ENCODE results near the gene WBP1L. TPM values are rescaled to one million over a fixed set of nuclear protein-coding genes. Genes with fewer than 3 reads are reported as not detected.
A peak's percentile ranks its signal among the peaks of the same experiment; 100 is the strongest.

WBP1L gene
- total and polyA plus RNA-seq, 12 donors, result 14.3 to 33.3 (median 20.7) TPM

GRCh38 chr10:102802920-102803534 lies 59.3 kb downstream of the WBP1L start:
- H3K4me1 ChIP-seq, result peaks cover 31 to 87% (median 57%) of the 10 kb centered on the region in 9 donors
- peak in 1 of 9 donors; percentile 15 for TF ChIP-seq CTCF (IDR thresholded peaks at IDR 0.05)
- H3K4me3 ChIP-seq, result no peak overlapping the region
- intact Hi-C loops (cut with DNase I), result loop anchor here in 1 of 10 donors (5.0 kb wide), 1 partner anchor 51 kb away; no protein-coding TSS in a partner anchor
- 39 to 47% methylated on average over 6 of the region's 6 CpGs for WGBS, 2 donors
- DNase-seq, result peak in 1 of 2 donors; percentile 61
- no peaks in the 10 kb centered on the region for H3K27me3 ChIP-seq
- peaks cover 0 to 4% (median 0%) of the 10 kb centered on the region in 11 donors for H3K9me3 ChIP-seq
- H3K27ac ChIP-seq, result peak overlapping the region; percentile 29 to 95 (median 75)
- peak; percentile 29 to 84 (median 62) for ATAC-seq
- peaks cover 0 to 71% (median 11%) of the 10 kb centered on the region in 9 donors for H3K36me3 ChIP-seq

- Histone ChIP-seq H3K27me3 (no peaks in the 10 kb centered on the region), H3K4me3 (no peak overlapping the region), H3K27ac (peak overlapping the region in 5 of 10 donors; percentile 29 to 95 (median 84)), H3K4me1 (peaks cover 23 to 84% (median 43%) of the 10 kb centered on the region in 9 donors), H3K36me3 (peaks cover 0 to 60% (median 5%) of the 10 kb centered on the region in 9 donors), H3K9me3 (peaks cover 0 to 4% (median 0%) of the 10 kb centered on the region in 11 donors)
- WGBS, 2 donors, result 71 to 74% methylated on average over 2 of the region's 2 CpGs
- intact Hi-C loops (cut with DNase I), result loop anchor here in 2 of 10 donors (5.0 kb wide), 1 partner anchor 52 kb away; no protein-coding TSS in a partner anchor
- no peak for TF ChIP-seq CTCF (IDR thresholded peaks at IDR 0.05)
- no peak for DNase-seq
- ATAC-seq, result no peak
These were observed 60.8 kb downstream of the WBP1L start for GRCh38 chr10:102804382-102805055.

- H3K4me3 ChIP-seq, result no peak overlapping the region
- H3K27me3 ChIP-seq, result no peaks in the 10 kb centered on the region
- H3K27ac ChIP-seq, result peak overlapping the region in 2 of 10 donors; percentile 10 to 44
- TF ChIP-seq CTCF (IDR thresholded peaks at IDR 0.05), result no peak
- peaks cover 0 to 4% (median 0%) of the 10 kb centered on the region in 11 donors for H3K9me3 ChIP-seq
- intact Hi-C loops (cut with DNase I), result loop anchor here in 1 of 10 donors (5.0 kb wide), 1 partner anchor 56 kb away; no protein-coding TSS in a partner anchor
- peaks cover 0 to 72% (median 34%) of the 10 kb centered on the region in 9 donors for H3K36me3 ChIP-seq
- WGBS, 2 donors, result 57 to 67% methylated on average over 4 of the region's 4 CpGs
- H3K4me1 ChIP-seq, result peaks cover 0 to 66% (median 18%) of the 10 kb centered on the region in 9 donors
- no peak for DNase-seq
- ATAC-seq, result peak in 1 of 8 donors; percentile 21
These were observed 64.6 kb downstream of the WBP1L start for GRCh38 chr10:102808380-102808779.

- Histone ChIP-seq H3K27me3 (no peaks in the 10 kb centered on the region), H3K4me1 (peaks cover 16 to 76% (median 40%) of the 10 kb centered on the region in 9 donors), H3K36me3 (peaks cover 0 to 73% (median 40%) of the 10 kb centered on the region in 9 donors), H3K27ac (peak overlapping the region in 3 of 10 donors; percentile 47 to 95 (median 81)), H3K4me3 (no peak overlapping the region), H3K9me3 (no peaks in the 10 kb centered on the region)
- no peak for TF ChIP-seq CTCF (IDR thresholded peaks at IDR 0.05)
- intact Hi-C loops (cut with DNase I), result loop anchor here in 5 of 10 donors (5.0 to 10.0 kb wide), 4 partner anchors 57 to 67 kb away; partner anchors contain the start of gene WBP1L (in 1 of the 5)
- DNase-seq (no peak), ATAC-seq (no peak)
- WGBS, 2 donors, result 95 to 96% methylated on average over 3 of the region's 3 CpGs
These were observed 67.6 kb downstream of the WBP1L start for GRCh38 chr10:102811346-102811745.

Measured in heart right ventricle (tissue), 16 donors.